Kidney epithelial cell (primary cell): ENCODE data around the gene BUD31. TPM values are rescaled to one million over a fixed set of nuclear protein-coding genes. Genes with fewer than 3 reads are reported as not detected.

Experiments
- DNase-seq: peaks from one replicate; pipeline ENCODE4 v3.0.0-alpha.2; 2010; ENCODE audit warnings: low read depth
- H3K27me3 ChIP-seq: 2 replicates; pipeline ENCODE4 v1.6.0; 2011; ENCODE audit warnings: low read length; ENCODE audit not compliant: control insufficient read depth, insufficient read depth
- H3K36me3 ChIP-seq: 2 replicates; pipeline ENCODE4 v1.5.1; 2011; ENCODE audit warnings: low read length; ENCODE audit not compliant: control insufficient read depth, insufficient read depth
- H3K4me3 ChIP-seq: 2 replicates; pipeline ENCODE4 v1.5.1; 2011; ENCODE audit warnings: low read depth, mild to moderate bottlenecking, control low read depth, low read length
- CTCF ChIP-seq: IDR thresholded peaks from 2 replicates; pipeline ENCODE4 v1.5.1; 2011; ENCODE audit warnings: mild to moderate bottlenecking, moderate library complexity, low read length, control low read depth, inconsistent platforms; ENCODE audit not compliant: insufficient read depth, poor library complexity, severe bottlenecking
- total RNA-seq: library from RNA; depleted of rRNA; stranded (reverse); fragments of >200 nt; gene quantifications from 2 replicates; pipeline ENCODE4 v1.2.3, GENCODE V29; 2015

Gene BUD31
- total RNA-seq, 1 donor from 2014 or later, result 153 TPM

GRCh38 chr7:99390941-99391602 lies 17.7 kb upstream of the BUD31 start:
- TF ChIP-seq CTCF, result no peak

GRCh38 chr7:99392046-99392445 lies 16.7 kb upstream of the BUD31 start:
- Histone ChIP-seq H3K27me3 (no peaks in the 10 kb centered on the region), H3K36me3 (peaks cover 11% of the 10 kb centered on the region), H3K4me3 (no peak overlapping the region)
- DNase-seq, result no peak
- TF ChIP-seq CTCF, result no peak

More at GRCh38 chr7:99390941-99391602, 17.7 kb upstream of the BUD31 start:
- H3K27me3 ChIP-seq, result no peaks in the 10 kb centered on the region
- H3K36me3 ChIP-seq, result peaks cover 11% of the 10 kb centered on the region
- no peak overlapping the region for H3K4me3 ChIP-seq
- DNase-seq, result no peak

- no peak for TF ChIP-seq CTCF
- DNase-seq, result no peak
- Histone ChIP-seq H3K36me3 (peaks cover 16% of the 10 kb centered on the region), H3K4me3 (peak overlapping the region; percentile 27), H3K27me3 (no peaks in the 10 kb centered on the region)
Observed at GRCh38 chr7:99392659-99393354, 16.0 kb upstream of the BUD31 start.

GRCh38 chr7:99393355-99394187 lies 15.2 kb upstream of the BUD31 start:
- Histone ChIP-seq H3K4me3 (peak overlapping the region; percentile 27), H3K36me3 (peaks cover 16% of the 10 kb centered on the region), H3K27me3 (no peaks in the 10 kb centered on the region)
- no peak for TF ChIP-seq CTCF
- DNase-seq, result no peak

GRCh38 chr7:99394188-99394502 lies 14.6 kb upstream of the BUD31 start:
- no peaks in the 10 kb centered on the region for H3K27me3 ChIP-seq
- TF ChIP-seq CTCF, result no peak
- peaks cover 16% of the 10 kb centered on the region for H3K36me3 ChIP-seq
- DNase-seq, result no peak
- H3K4me3 ChIP-seq, result no peak overlapping the region
